ENCODE data around the gene TNS4.
A peak's percentile ranks its signal among the peaks of the same experiment; 100 is the strongest.

- TF ChIP-seq EP300 (IDR thresholded peaks at IDR 0.05) (peak; percentile 42 to 78; a peak in 3 of 5 replicates), KDM1A (IDR thresholded peaks at IDR 0.05; ENCODE audit: low read depth) (no peak), MAFK (IDR thresholded peaks at IDR 0.05; ENCODE audit: partially characterized antibody) (no peak), E2F6 (IDR thresholded peaks at IDR 0.05; ENCODE audit: borderline replicate concordance, low read depth) (no peak), CTCF (IDR thresholded peaks at IDR 0.05) (no peak), MAX (IDR thresholded peaks at IDR 0.05) (peak; percentile 59), MAZ (IDR thresholded peaks at IDR 0.05; ENCODE audit: borderline replicate concordance, low read depth, low read length) (no peak)
Observed at GRCh38 chr17:40518401-40519088, 17.1 kb upstream of the TNS4 start.
